ENCODE data around the gene REEP1.

DNA sequence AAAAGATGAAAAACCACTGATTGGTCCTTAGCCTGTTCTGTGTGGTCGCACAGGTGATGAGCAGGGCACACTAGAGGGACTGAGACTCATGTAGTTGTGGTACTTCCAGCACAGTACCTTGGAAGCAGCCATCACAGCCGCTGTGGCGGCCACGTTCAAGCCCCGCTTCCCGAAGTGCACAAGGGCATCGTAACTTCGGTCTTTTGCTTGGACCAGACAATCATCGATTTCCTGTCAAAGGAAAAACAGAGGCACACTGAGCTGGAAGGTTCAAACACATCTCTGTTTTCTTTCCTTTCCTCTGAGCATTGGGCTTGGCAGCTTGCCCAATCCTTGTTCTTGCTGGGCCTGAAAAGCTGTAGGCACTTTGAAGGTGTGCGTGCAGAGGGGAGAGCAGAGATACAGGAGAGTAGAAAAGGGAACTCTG lies 85.6 kb downstream of the REEP1 start:
- TF ChIP-seq, protein P1, sequence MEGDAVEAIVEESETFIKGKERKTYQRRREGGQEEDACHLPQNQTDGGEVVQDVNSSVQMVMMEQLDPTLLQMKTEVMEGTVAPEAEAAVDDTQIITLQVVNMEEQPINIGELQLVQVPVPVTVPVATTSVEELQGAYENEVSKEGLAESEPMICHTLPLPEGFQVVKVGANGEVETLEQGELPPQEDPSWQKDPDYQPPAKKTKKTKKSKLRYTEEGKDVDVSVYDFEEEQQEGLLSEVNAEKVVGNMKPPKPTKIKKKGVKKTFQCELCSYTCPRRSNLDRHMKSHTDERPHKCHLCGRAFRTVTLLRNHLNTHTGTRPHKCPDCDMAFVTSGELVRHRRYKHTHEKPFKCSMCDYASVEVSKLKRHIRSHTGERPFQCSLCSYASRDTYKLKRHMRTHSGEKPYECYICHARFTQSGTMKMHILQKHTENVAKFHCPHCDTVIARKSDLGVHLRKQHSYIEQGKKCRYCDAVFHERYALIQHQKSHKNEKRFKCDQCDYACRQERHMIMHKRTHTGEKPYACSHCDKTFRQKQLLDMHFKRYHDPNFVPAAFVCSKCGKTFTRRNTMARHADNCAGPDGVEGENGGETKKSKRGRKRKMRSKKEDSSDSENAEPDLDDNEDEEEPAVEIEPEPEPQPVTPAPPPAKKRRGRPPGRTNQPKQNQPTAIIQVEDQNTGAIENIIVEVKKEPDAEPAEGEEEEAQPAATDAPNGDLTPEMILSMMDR (conservative IDR thresholded peaks at IDR 0.05 in 1 of 2, IDR thresholded peaks at IDR 0.05 in 1 of 2; ENCODE audit: extremely low read depth in 1 of 2, insufficient read depth in 1 of 2, low read depth in 1 of 2, low read length in 2 of 2): no peak
- TF ChIP-seq EZH2 (IDR thresholded peaks at IDR 0.05; ENCODE audit: borderline replicate concordance, low read length): no peak

Measured in mammary epithelial cell (primary cell).